DOHH2 (cell line): ENCODE data around the gene PPFIA2.

ENCODE experiments used
- H3F3A ChIP-seq: fragments of 200-600 bp; sonication (generic), shearing (Covaris generic); 2 replicates; pipeline ENCODE4 v1.6.0; 2016; ENCODE audit warnings: antibody characterized with exemption, mild to moderate bottlenecking; ENCODE audit not compliant: control insufficient read depth, insufficient read depth
- H3K27ac ChIP-seq: fragments of 200-600 bp; sonication (generic); 2 replicates; pipeline ENCODE4 v1.5.1; 2014; ENCODE audit warnings: low read depth, mild to moderate bottlenecking, low read length, moderate library complexity
- H3K27me3 ChIP-seq: fragments of 200-600 bp; sonication (generic); 2 replicates; pipeline ENCODE4 v1.6.1; 2014; ENCODE audit warnings: mild to moderate bottlenecking, low read length, mixed read lengths; ENCODE audit not compliant: control insufficient read depth
- H3K36me3 ChIP-seq: fragments of 200-600 bp; sonication (generic); 2 replicates; pipeline ENCODE4 v1.6.1; 2014; ENCODE audit warnings: mild to moderate bottlenecking, low read length, moderate library complexity, mixed read lengths; ENCODE audit not compliant: control insufficient read depth
- H3K4me1 ChIP-seq: fragments of 200-600 bp; sonication (generic); 2 replicates; pipeline ENCODE4 v1.6.1; 2014; ENCODE audit warnings: mild to moderate bottlenecking, low read length, mixed read lengths; ENCODE audit not compliant: control insufficient read depth
- H3K4me2 ChIP-seq: fragments of 200-600 bp; sonication (generic); 2 replicates; pipeline ENCODE4 v1.6.0; 2014; ENCODE audit warnings: mild to moderate bottlenecking, low read length, moderate library complexity
- H3K4me3 ChIP-seq: fragments of 200-600 bp; sonication (generic); 2 replicates; pipeline ENCODE4 v1.5.1; 2014; ENCODE audit warnings: mild to moderate bottlenecking, low read length, mixed read lengths
- H3K79me2 ChIP-seq: fragments of 200-600 bp; sonication (generic); 2 replicates; pipeline ENCODE4 v1.6.1; 2014; ENCODE audit warnings: mild to moderate bottlenecking, low read length, mixed read lengths; ENCODE audit not compliant: control insufficient read depth
- H3K9me2 ChIP-seq: fragments of 200-600 bp; sonication (generic); replicated peaks from 2 replicates; pipeline ENCODE4 v1.6.1; 2014; ENCODE audit warnings: mild to moderate bottlenecking, low read length, mixed read lengths; ENCODE audit not compliant: control insufficient read depth
- H3K9me3 ChIP-seq: fragments of 200-600 bp; sonication (generic); 2 replicates; pipeline ENCODE4 v1.6.1; 2014; ENCODE audit warnings: antibody characterized with exemption, low read length, mixed read lengths; ENCODE audit not compliant: control insufficient read depth, insufficient read depth
- H4K20me1 ChIP-seq: fragments of 200-600 bp; sonication (generic); 2 replicates; pipeline ENCODE4 v1.6.0; 2014; ENCODE audit warnings: low read depth, mild to moderate bottlenecking, antibody characterized with exemption, low read length, moderate library complexity; ENCODE audit not compliant: control insufficient read depth, insufficient read depth
- CTCF ChIP-seq: fragments of 200-600 bp; sonication (generic); IDR thresholded peaks from one replicate; pipeline ENCODE4 v1.5.1; 2014; ENCODE audit warnings: antibody characterized with exemption, mild to moderate bottlenecking, low read depth, low read length; ENCODE audit not compliant: poor library complexity, severe bottlenecking
- EZH2phosphoT487 ChIP-seq: fragments of 200-600 bp; sonication (generic); IDR thresholded peaks from 2 replicates; pipeline ENCODE4 v1.6.1; 2017; ENCODE audit warnings: borderline replicate concordance, mild to moderate bottlenecking, antibody characterized with exemption, low read length, moderate library complexity, mixed read lengths

PPFIA2 gene

GRCh38 chr12:81572411-81572810 lies 186.7 kb downstream of the PPFIA2 start:
- H3K9me2 ChIP-seq, result no peaks in the 10 kb centered on the region
- no peaks in the 10 kb centered on the region for H3F3A ChIP-seq
- H3K79me2 ChIP-seq, result no peaks in the 10 kb centered on the region
- H3K9me3 ChIP-seq, result no peaks in the 10 kb centered on the region
- H3K27ac ChIP-seq, result no peak overlapping the region
- no peak overlapping the region for H3K4me3 ChIP-seq
- no peak overlapping the region for H3K4me2 ChIP-seq
- no peaks in the 10 kb centered on the region for H3K27me3 ChIP-seq
- no peaks in the 10 kb centered on the region for H3K36me3 ChIP-seq
- no peaks in the 10 kb centered on the region for H4K20me1 ChIP-seq
- TF ChIP-seq EZH2phosphoT487 (no peak), CTCF (no peak)
- H3K4me1 ChIP-seq, result no peaks in the 10 kb centered on the region

- H3K36me3 ChIP-seq, result no peaks in the 10 kb centered on the region
- no peak overlapping the region for H3K27ac ChIP-seq
- no peaks in the 10 kb centered on the region for H3K27me3 ChIP-seq
- no peaks in the 10 kb centered on the region for H3K79me2 ChIP-seq
- H3K4me2 ChIP-seq, result no peak overlapping the region
- H3K4me3 ChIP-seq, result no peak overlapping the region
- H4K20me1 ChIP-seq, result no peaks in the 10 kb centered on the region
- no peaks in the 10 kb centered on the region for H3K9me2 ChIP-seq
- no peaks in the 10 kb centered on the region for H3F3A ChIP-seq
- H3K4me1 ChIP-seq, result no peaks in the 10 kb centered on the region
- TF ChIP-seq EZH2phosphoT487 (no peak), CTCF (no peak)
- no peaks in the 10 kb centered on the region for H3K9me3 ChIP-seq
Observed at GRCh38 chr12:81570234-81570633, 188.9 kb downstream of the PPFIA2 start.

GRCh38 chr12:81564237-81564636 lies 194.9 kb downstream of the PPFIA2 start:
- H3K79me2 ChIP-seq, result no peaks in the 10 kb centered on the region
- no peaks in the 10 kb centered on the region for H3K4me1 ChIP-seq
- no peaks in the 10 kb centered on the region for H4K20me1 ChIP-seq
- no peak overlapping the region for H3K4me3 ChIP-seq
- H3K36me3 ChIP-seq, result no peaks in the 10 kb centered on the region
- H3K9me2 ChIP-seq, result no peaks in the 10 kb centered on the region
- no peaks in the 10 kb centered on the region for H3F3A ChIP-seq
- H3K9me3 ChIP-seq, result no peaks in the 10 kb centered on the region
- H3K4me2 ChIP-seq, result no peak overlapping the region
- H3K27ac ChIP-seq, result no peak overlapping the region
- TF ChIP-seq EZH2phosphoT487, result no peak
- no peak for TF ChIP-seq CTCF
- H3K27me3 ChIP-seq, result no peaks in the 10 kb centered on the region

GRCh38 chr12:81558031-81558430 lies 201.1 kb downstream of the PPFIA2 start:
- Histone ChIP-seq H3K9me3 (no peaks in the 10 kb centered on the region), H3K79me2 (no peaks in the 10 kb centered on the region), H3K27ac (no peak overlapping the region), H3F3A (no peaks in the 10 kb centered on the region), H3K4me1 (no peaks in the 10 kb centered on the region), H4K20me1 (no peaks in the 10 kb centered on the region), H3K4me2 (no peak overlapping the region), H3K4me3 (no peak overlapping the region), H3K36me3 (no peaks in the 10 kb centered on the region), H3K27me3 (no peaks in the 10 kb centered on the region), H3K9me2 (no peaks in the 10 kb centered on the region)
- TF ChIP-seq CTCF (no peak), EZH2phosphoT487 (no peak)
